H1 (cell line): ENCODE data around the gene HNF1A. TPM values are rescaled to one million over a fixed set of nuclear protein-coding genes. Genes with fewer than 3 reads are reported as not detected.

Experiments
- CTCF ChIA-PET: fragments of 300-600 bp; sonication (Branson Sonifier 250); formaldehyde crosslinking; loops from one replicate; lab custom pipeline; 2021; ENCODE audit not compliant: partially characterized antibody; lab: Charles Lee
- POLR2A ChIA-PET: fragments of 300-600 bp; sonication (Branson Sonifier 250); formaldehyde crosslinking; loops from one replicate; lab custom pipeline; 2021; ENCODE audit warnings: inconsistent platforms; ENCODE audit not compliant: partially characterized antibody; lab: Charles Lee
- DNase-seq, 2 experiments: peaks; one replicate each; pipeline versions ENCODE4 v3.0.0 to v3.0.0-alpha.2; 2010 to 2022; ENCODE audit warnings: low spot score in 2 of 2, low read depth in 1 of 2, mixed read lengths in 1 of 2
- FAIRE-seq: peaks from 2 replicates; lab custom pipeline; 2011; peaks lifted over from hg19 to GRCh38; lab: Jason Lieb, UNC
- H2AFZ ChIP-seq: 2 replicates; pipeline ENCODE4 v1.8.1; 2012; ENCODE audit warnings: low read length, inconsistent platforms
- H2AK5ac ChIP-seq: 2 replicates; pipeline ENCODE4 v1.6.1; 2013; ENCODE audit warnings: low read depth, low read length
- H2BK120ac ChIP-seq: replicated peaks from 2 replicates; pipeline ENCODE3; 2013; ENCODE audit warnings: low read depth, low read length, inconsistent platforms
- H2BK12ac ChIP-seq: 2 replicates; pipeline ENCODE4 v1.6.1; 2013; ENCODE audit warnings: low read depth, low read length
- H2BK15ac ChIP-seq: 2 replicates; pipeline ENCODE4 v1.6.1; 2013; ENCODE audit warnings: low read length
- H2BK20ac ChIP-seq: 2 replicates; pipeline ENCODE4 v1.6.1; 2013; ENCODE audit warnings: low read length
- H2BK5ac ChIP-seq: 2 replicates; pipeline ENCODE4 v1.6.1; 2013; ENCODE audit warnings: low read depth, low read length
- H3K14ac ChIP-seq: 2 replicates; pipeline ENCODE4 v1.6.1; 2013; ENCODE audit warnings: inconsistent platforms; ENCODE audit not compliant: insufficient read length
- H3K18ac ChIP-seq: 2 replicates; pipeline ENCODE4 v1.6.1; 2013; ENCODE audit warnings: low read length; ENCODE audit errors: extremely low read depth
- H3K23ac ChIP-seq: 2 replicates; pipeline ENCODE4 v1.6.1; 2013; ENCODE audit warnings: inconsistent platforms; ENCODE audit not compliant: insufficient read length
- H3K23me2 ChIP-seq: 2 replicates; pipeline ENCODE4 v1.6.1; 2013; ENCODE audit warnings: low read depth, low read length
- H3K27ac ChIP-seq: 2 replicates; pipeline ENCODE4 v1.6.1; 2011; ENCODE audit warnings: low read depth, low read length, inconsistent platforms
- H3K27me3 ChIP-seq, 4 experiments: replicated peaks in 1 of 4; 1 replicate in 1 of 4; 2 replicates in 3 of 4; pipeline versions ENCODE4 v1.6.1 to v1.8.1; 2011 to 2013; ENCODE audit warnings: low read length in 3 of 4, mild to moderate bottlenecking in 3 of 4, inconsistent platforms in 2 of 4, mixed read lengths in 2 of 4, moderate library complexity in 1 of 4; ENCODE audit not compliant: control insufficient read depth in 3 of 4, insufficient read depth in 3 of 4; ENCODE audit errors: extremely low read depth in 1 of 4
- H3K36me3 ChIP-seq, 4 experiments: 2 replicates each; pipeline versions ENCODE4 v1.6.1 to v1.8.1; 2011 to 2013; ENCODE audit warnings: mild to moderate bottlenecking in 4 of 4, low read length in 3 of 4, moderate library complexity in 2 of 4, control low read depth in 1 of 4, inconsistent platforms in 1 of 4; ENCODE audit not compliant: insufficient read depth in 4 of 4, control insufficient read depth in 2 of 4
- H3K4ac ChIP-seq: replicated peaks from 2 replicates; pipeline ENCODE3; 2013; ENCODE audit warnings: low read length, low read depth, mixed read lengths, inconsistent platforms; ENCODE audit not compliant: insufficient read length
- H3K4me1 ChIP-seq, 4 experiments: replicated peaks in 1 of 4; 1 replicate in 1 of 4; 2 replicates in 3 of 4; pipeline versions ENCODE4 v1.6.1 to v1.8.1; 2011 to 2013; ENCODE audit warnings: low read length in 3 of 4, inconsistent platforms in 2 of 4, mixed read lengths in 1 of 4; ENCODE audit not compliant: insufficient read depth in 4 of 4, control insufficient read depth in 3 of 4
- H3K4me2 ChIP-seq, 2 experiments: 2 replicates each; pipeline versions ENCODE4 v1.6.1 to v1.8.1; 2011 to 2013; ENCODE audit warnings: low read depth in 2 of 2, low read length in 2 of 2, control low read depth in 1 of 2, inconsistent platforms in 1 of 2, mild to moderate bottlenecking in 1 of 2; ENCODE audit not compliant: insufficient read depth in 1 of 2
- H3K4me3 ChIP-seq, 4 experiments: fragments of 200-600, 300-600 bp in 1 of 4; sonication (generic), shearing (Covaris generic), sonication (Bioruptor Twin) in 1 of 4; 2 replicates each; pipeline versions ENCODE4 v1.5.1 to v1.8.1; 2011 to 2016; ENCODE audit warnings: low read length in 4 of 4, low read depth in 3 of 4, control low read depth in 2 of 4, inconsistent platforms in 2 of 4, mild to moderate bottlenecking in 2 of 4, mixed read lengths in 1 of 4, moderate library complexity in 1 of 4; ENCODE audit not compliant: insufficient read depth in 2 of 4; ENCODE audit errors: extremely low read depth in 1 of 4
- H3K56ac ChIP-seq: replicated peaks from 2 replicates; pipeline ENCODE3; 2013; ENCODE audit warnings: low read depth, mild to moderate bottlenecking, mixed read lengths, low read length, inconsistent platforms; ENCODE audit not compliant: insufficient read length
- H3K79me1 ChIP-seq: 2 replicates; pipeline ENCODE4 v1.6.1; 2013; ENCODE audit warnings: low read depth, low read length, control low read depth
- H3K79me2 ChIP-seq, 2 experiments: 2 replicates each; pipeline versions ENCODE4 v1.6.1 to v1.8.1; 2012 to 2013; ENCODE audit warnings: low read length in 2 of 2, mild to moderate bottlenecking in 2 of 2, inconsistent platforms in 1 of 2; ENCODE audit not compliant: insufficient read depth in 2 of 2, control insufficient read depth in 1 of 2
- H3K9ac ChIP-seq, 4 experiments: replicated peaks in 1 of 4; 1 replicate in 1 of 4; 2 replicates in 3 of 4; pipeline versions ENCODE4 v1.6.1 to v1.8.1; 2011 to 2013; ENCODE audit warnings: low read depth in 3 of 4, low read length in 3 of 4, control low read depth in 2 of 4, mild to moderate bottlenecking in 2 of 4, moderate library complexity in 2 of 4, inconsistent platforms in 1 of 4; ENCODE audit errors: extremely low read depth in 1 of 4
- H3K9me3 ChIP-seq, 2 experiments: 2 replicates each; pipeline versions ENCODE4 v1.6.1 to v1.8.1; 2012 to 2013; ENCODE audit warnings: mild to moderate bottlenecking in 2 of 2, moderate library complexity in 2 of 2, control low read depth in 1 of 2, inconsistent platforms in 1 of 2, low read depth in 1 of 2, low read length in 1 of 2, mixed read lengths in 1 of 2; ENCODE audit not compliant: insufficient read depth in 2 of 2
- H4K20me1 ChIP-seq, 2 experiments: replicated peaks in 1 of 2; 2 replicates each; pipeline versions ENCODE3 to v1.8.1; 2011 to 2013; ENCODE audit warnings: inconsistent platforms in 2 of 2, low read length in 2 of 2, mild to moderate bottlenecking in 1 of 2; ENCODE audit not compliant: insufficient read depth in 2 of 2, control insufficient read depth in 1 of 2
- H4K5ac ChIP-seq: 2 replicates; pipeline ENCODE4 v1.6.1; 2013; ENCODE audit warnings: low read length, low read depth, mixed read lengths, inconsistent platforms; ENCODE audit not compliant: insufficient read length
- H4K8ac ChIP-seq: 2 replicates; pipeline ENCODE4 v1.8.0; 2013; ENCODE audit warnings: mild to moderate bottlenecking, moderate library complexity, low read length, inconsistent platforms; ENCODE audit not compliant: insufficient read depth; ENCODE audit errors: extremely low read depth
- H4K91ac ChIP-seq: replicated peaks from 2 replicates; pipeline ENCODE3; 2013; ENCODE audit warnings: low read length, mixed read lengths, inconsistent platforms; ENCODE audit not compliant: insufficient read length
- CHD1 ChIP-seq: IDR thresholded peaks from 2 replicates; pipeline ENCODE4 v1.6.1; 2012; ENCODE audit warnings: low read depth, low read length, improper control_type of control experiment
- CHD2 ChIP-seq: IDR thresholded peaks from 2 replicates; pipeline ENCODE4 v1.6.1; 2012; ENCODE audit warnings: low read length, improper control_type of control experiment
- EZH2 ChIP-seq: fragments of 200-600 bp; sonication (generic); IDR thresholded peaks from 2 replicates; pipeline ENCODE4 v1.7.1; 2012; ENCODE audit warnings: low read depth, mild to moderate bottlenecking, moderate library complexity, low read length, inconsistent platforms; ENCODE audit not compliant: severe bottlenecking
- POLR2AphosphoS5 ChIP-seq: IDR thresholded peaks from 2 replicates; pipeline ENCODE4 v1.6.1; 2011; ENCODE audit warnings: low read depth, low read length
- RAD21 ChIP-seq, 2 experiments: IDR thresholded peaks in 1 of 2; conservative IDR thresholded peaks in 1 of 2; 2 replicates each; pipeline ENCODE4 v1.6.1; 2011; ENCODE audit warnings: low read depth in 2 of 2, low read length in 2 of 2, improper control_type of control experiment in 1 of 2, inconsistent platforms in 1 of 2, mild to moderate bottlenecking in 1 of 2, moderate library complexity in 1 of 2
- RFX5 ChIP-seq: IDR thresholded peaks from 2 replicates; pipeline ENCODE4 v1.6.1; 2011; ENCODE audit warnings: low read depth, low read length, improper control_type of control experiment, borderline replicate concordance
- SAP30 ChIP-seq: fragments of 300-600 bp; sonication (generic); IDR thresholded peaks from 2 replicates; pipeline ENCODE4 v1.7.1; 2012; ENCODE audit warnings: low read length, moderate library complexity, mild to moderate bottlenecking, inconsistent platforms; ENCODE audit not compliant: insufficient read depth, insufficient replicate concordance
- TBP ChIP-seq: IDR thresholded peaks from 2 replicates; pipeline ENCODE4 v1.6.1; 2011; ENCODE audit warnings: low read depth, low read length, improper control_type of control experiment
- TEAD4 ChIP-seq: IDR thresholded peaks from 2 replicates; pipeline ENCODE4 v1.6.1; 2012; ENCODE audit warnings: low read depth, low read length, inconsistent platforms, mixed read lengths
- WGBS, 2 experiments: shearing (Covaris generic) in 1 of 2; methylation state at CpG; one replicate each; pipeline versions ENCODE4 v1.1.6 to v1.1.7; 2013 to 2015; ENCODE audit warnings: low lambda C conversion rate in 2 of 2, mixed read lengths in 2 of 2, inconsistent platforms in 1 of 2, low coverage in 1 of 2, missing lambda C conversion rate in 1 of 2; ENCODE audit not compliant: insufficient replicate concordance in 2 of 2, insufficient coverage in 1 of 2, insufficient read length in 1 of 2; ENCODE audit errors: extremely low coverage in 1 of 2, missing lambda C conversion rate in 1 of 2; 5-methylcytosine and 5-hydroxymethylcytosine counted together
- polyA plus RNA-seq, 7 experiments: library from polyadenylated mRNA; depleted of rRNA in 3 of 7; stranded (reverse) in 5 of 7; unstranded in 2 of 7; fragments of >200 nt in 5 of 7; fragments of 200-250 nt in 2 of 7; gene quantifications; 1 replicate in 5 of 7; 2 replicates in 1 of 7; 4 replicates in 1 of 7; pipeline versions ENCODE4 v1.2.1 to v1.2.3, GENCODE V29; 2011 to 2013; ENCODE audit warnings: missing spikeins in 2 of 7, mixed read lengths in 2 of 7
- total RNA-seq: library from RNA; stranded (reverse); fragmentation: NEBNext Ultra II Directional; extraction: Animal tissue kit (Norgen Biotek cat#: 25700); gene quantifications from 2 replicates; pipeline ENCODE4 v1.2.1, GENCODE V29; 2021
- TF ChIP-seq, protein P1 (sequence below), 3 experiments: IDR thresholded peaks; 1 replicate in 2 of 3; 2 replicates in 1 of 3; pipeline versions ENCODE4 v1.5.1 to v1.6.1; 2011; ENCODE audit warnings: low read length in 3 of 3, mild to moderate bottlenecking in 3 of 3, inconsistent platforms in 2 of 3, low read depth in 1 of 3, moderate library complexity in 1 of 3; ENCODE audit not compliant: insufficient read depth in 1 of 3; ENCODE audit errors: control extremely low read depth in 1 of 3

HNF1A gene
- total and polyA plus RNA-seq, 2 of the 8 experiments (the other 6 are each of a cell fraction or from before 2014, with no cell fraction given) = not detected

- no peak overlapping the region for H3K9ac ChIP-seq
- no peaks in the 10 kb centered on the region for H3K23me2 ChIP-seq
- H4K5ac ChIP-seq = no peak overlapping the region
- no peaks in the 10 kb centered on the region for H3K4me1 ChIP-seq
- POLR2A ChIA-PET = interaction anchor here (0.5 to 1.4 kb wide), 4 partner anchors 10 to 37 kb away, joined by 3 to 5 read pairs (median 3); no protein-coding TSS in a partner anchor
- no peak overlapping the region for H4K91ac ChIP-seq
- no peaks in the 10 kb centered on the region for H3K27me3 ChIP-seq
- FAIRE-seq (no peak), DNase-seq (no peak)
- no peak overlapping the region for H3K14ac ChIP-seq
- no peak overlapping the region for H2AFZ ChIP-seq
- H3K27ac ChIP-seq = no peak overlapping the region
- no peak overlapping the region for H3K4me3 ChIP-seq
- no peak overlapping the region for H2BK5ac ChIP-seq
- no peak overlapping the region for H2BK120ac ChIP-seq
- H4K20me1 ChIP-seq = peaks cover 2% of the 10 kb centered on the region in 2 experiments
- H3K18ac ChIP-seq = no peak overlapping the region
- H3K9me3 ChIP-seq = no peaks in the 10 kb centered on the region
- no peak overlapping the region for H3K56ac ChIP-seq
- WGBS, 2 experiments = 83% methylated on average over 9 of the region's 10 CpGs; no CpG with 5 or more reads in 1 of the 2 experiments
- H3K4me2 ChIP-seq = no peak overlapping the region
- peaks cover 0 to 2% of the 10 kb centered on the region in 2 experiments; a peak in 2 of 4 replicates for H3K79me2 ChIP-seq
- H2BK20ac ChIP-seq = no peak overlapping the region
- no peaks in the 10 kb centered on the region for H3K79me1 ChIP-seq
- CTCF ChIA-PET = interaction anchor here (0.6 to 2.7 kb wide), 27 partner anchors 9 to 891 kb away, joined by 3 to 14 read pairs (median 3); no protein-coding TSS in a partner anchor
- no peak overlapping the region for H3K4ac ChIP-seq
- no peak overlapping the region for H4K8ac ChIP-seq
- H3K36me3 ChIP-seq = peaks cover 15 to 30% (median 20%) of the 10 kb centered on the region in 4 experiments
- H2BK15ac ChIP-seq = no peak overlapping the region
- no peak overlapping the region for H2AK5ac ChIP-seq
- no peak overlapping the region for H2BK12ac ChIP-seq
- H3K23ac ChIP-seq = no peak overlapping the region
- no peak for TF ChIP-seq EZH2
- TF ChIP-seq POLR2AphosphoS5 = peak; percentile 52; the same call in 1 of the 2 replicates
- no peak for TF ChIP-seq CHD1
- TF ChIP-seq RAD21 (IDR thresholded peaks at IDR 0.05 in 1 of 2, conservative IDR thresholded peaks at IDR 0.05 in 1 of 2; ENCODE audit: low read depth in 2 of 2, low read length in 2 of 2) = peak; percentile 58 to 73
- no peak for TF ChIP-seq SAP30
- no peak for TF ChIP-seq TBP
- peak; percentile 95 for TF ChIP-seq TEAD4
- TF ChIP-seq CHD2 = no peak
- TF ChIP-seq, protein P1, sequence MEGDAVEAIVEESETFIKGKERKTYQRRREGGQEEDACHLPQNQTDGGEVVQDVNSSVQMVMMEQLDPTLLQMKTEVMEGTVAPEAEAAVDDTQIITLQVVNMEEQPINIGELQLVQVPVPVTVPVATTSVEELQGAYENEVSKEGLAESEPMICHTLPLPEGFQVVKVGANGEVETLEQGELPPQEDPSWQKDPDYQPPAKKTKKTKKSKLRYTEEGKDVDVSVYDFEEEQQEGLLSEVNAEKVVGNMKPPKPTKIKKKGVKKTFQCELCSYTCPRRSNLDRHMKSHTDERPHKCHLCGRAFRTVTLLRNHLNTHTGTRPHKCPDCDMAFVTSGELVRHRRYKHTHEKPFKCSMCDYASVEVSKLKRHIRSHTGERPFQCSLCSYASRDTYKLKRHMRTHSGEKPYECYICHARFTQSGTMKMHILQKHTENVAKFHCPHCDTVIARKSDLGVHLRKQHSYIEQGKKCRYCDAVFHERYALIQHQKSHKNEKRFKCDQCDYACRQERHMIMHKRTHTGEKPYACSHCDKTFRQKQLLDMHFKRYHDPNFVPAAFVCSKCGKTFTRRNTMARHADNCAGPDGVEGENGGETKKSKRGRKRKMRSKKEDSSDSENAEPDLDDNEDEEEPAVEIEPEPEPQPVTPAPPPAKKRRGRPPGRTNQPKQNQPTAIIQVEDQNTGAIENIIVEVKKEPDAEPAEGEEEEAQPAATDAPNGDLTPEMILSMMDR (IDR thresholded peaks at IDR 0.05; ENCODE audit: control extremely low read depth in 1 of 3, insufficient read depth in 1 of 3, low read depth in 1 of 3, low read length in 3 of 3) = peak; percentile 52 to 74 (median 60)
- no peak for TF ChIP-seq RFX5
- TF ChIP-seq, all 59 proteins: peak for 4
Observed at GRCh38 chr12:121009741-121010140, 31.4 kb downstream of the HNF1A start.
